ENCODE results near the gene GUCY1B1. TPM values are rescaled to one million over a fixed set of nuclear protein-coding genes. Genes with fewer than 3 reads are reported as not detected.

Gene GUCY1B1
- polyA plus RNA-seq, 3 donors, result 0.60 to 0.89 (median 0.72) TPM

GRCh38 chr4:155837203-155837796 is 78.5 kb downstream of the GUCY1B1 start:
- Mint-ChIP-seq H3K4me1 (no peaks in the 10 kb centered on the region), H3K36me3 (no peaks in the 10 kb centered on the region), H3K27ac (no peak overlapping the region), H3K27me3 (ENCODE audit: low read depth in 3 of 3) (peaks cover 0 to 2% (median 0%) of the 10 kb centered on the region in 3 donors), H3K4me3 (no peak overlapping the region), H3K9me3 (peaks cover 0 to 2% (median 0%) of the 10 kb centered on the region in 7 donors)
- no peaks in the 10 kb centered on the region for H3K36me3 ChIP-seq (replicated peaks in 1 of 2; ENCODE audit: control insufficient read depth in 1 of 2, insufficient read depth in 2 of 2, low read length in 2 of 2)
- no peak for TF ChIP-seq CTCF (IDR thresholded peaks at IDR 0.05)
- no peak overlapping the region for H3K27ac ChIP-seq (ENCODE audit: low read depth in 1 of 2, low read length in 2 of 2)
- no peak overlapping the region for H2AFZ ChIP-seq (ENCODE audit: insufficient read depth, low read depth, low read length, poor library complexity, severe bottlenecking)
- H3K4me1 ChIP-seq (ENCODE audit: control insufficient read depth in 1 of 2, insufficient read depth in 2 of 2, low read length in 2 of 2), result no peaks in the 10 kb centered on the region
- H3K9ac ChIP-seq (ENCODE audit: insufficient read depth, low read length, poor library complexity, severe bottlenecking), result no peak overlapping the region
- H3K4me3 ChIP-seq (replicated peaks in 1 of 3; ENCODE audit: low read depth in 2 of 3, low read length in 3 of 3), result no peak overlapping the region
- H3K4me2 ChIP-seq (replicated peaks; ENCODE audit: extremely low read depth, low read length, poor library complexity, severe bottlenecking), result no peak overlapping the region
- no peak for DNase-seq
- H3K27me3 ChIP-seq (ENCODE audit: control insufficient read depth in 2 of 2, insufficient read depth in 2 of 2, low read length in 2 of 2), result no peaks in the 10 kb centered on the region
- WGBS (ENCODE audit: insufficient coverage), result 70% methylated on average over 1 of the region's 1 CpG
- H3K79me2 ChIP-seq (ENCODE audit: insufficient read depth, low read length), result no peaks in the 10 kb centered on the region
- no peaks in the 10 kb centered on the region for H3K9me3 ChIP-seq (replicated peaks in 1 of 2; ENCODE audit: control insufficient read depth in 1 of 2, insufficient read depth in 1 of 2, low read length in 2 of 2)
- intact Hi-C loops (cut with micrococcal nuclease), result no loop called here
- no peaks in the 10 kb centered on the region for H4K20me1 ChIP-seq (ENCODE audit: insufficient read depth, low read length)

GRCh38 chr4:155842080-155842479 is 83.3 kb downstream of the GUCY1B1 start:
- DNase-seq, result no peak
- Mint-ChIP-seq H3K4me1 (peaks cover 2% of the 10 kb centered on the region), H3K4me3 (no peak overlapping the region), H3K27me3 (ENCODE audit: low read depth in 3 of 3) (peaks cover 0 to 2% (median 0%) of the 10 kb centered on the region in 3 donors), H3K9me3 (peaks cover 0 to 3% (median 0%) of the 10 kb centered on the region in 7 donors), H3K36me3 (no peaks in the 10 kb centered on the region), H3K27ac (no peak overlapping the region)
- Histone ChIP-seq H3K79me2 (ENCODE audit: insufficient read depth, low read length) (no peaks in the 10 kb centered on the region), H3K4me3 (replicated peaks in 1 of 3; ENCODE audit: low read depth in 2 of 3, low read length in 3 of 3) (no peak overlapping the region), H3K36me3 (replicated peaks in 1 of 2; ENCODE audit: control insufficient read depth in 1 of 2, insufficient read depth in 2 of 2, low read length in 2 of 2) (no peaks in the 10 kb centered on the region), H3K27ac (ENCODE audit: low read depth in 1 of 2, low read length in 2 of 2) (no peak overlapping the region), H3K4me1 (ENCODE audit: control insufficient read depth in 1 of 2, insufficient read depth in 2 of 2, low read length in 2 of 2) (no peaks in the 10 kb centered on the region), H2AFZ (ENCODE audit: insufficient read depth, low read depth, low read length, poor library complexity, severe bottlenecking) (no peak overlapping the region), H3K27me3 (ENCODE audit: control insufficient read depth in 2 of 2, insufficient read depth in 2 of 2, low read length in 2 of 2) (no peaks in the 10 kb centered on the region), H3K9me3 (replicated peaks in 1 of 2; ENCODE audit: control insufficient read depth in 1 of 2, insufficient read depth in 1 of 2, low read length in 2 of 2) (no peaks in the 10 kb centered on the region), H3K9ac (ENCODE audit: insufficient read depth, low read length, poor library complexity, severe bottlenecking) (no peak overlapping the region), H3K4me2 (replicated peaks; ENCODE audit: extremely low read depth, low read length, poor library complexity, severe bottlenecking) (no peak overlapping the region), H4K20me1 (ENCODE audit: insufficient read depth, low read length) (no peaks in the 10 kb centered on the region)
- intact Hi-C loops (cut with micrococcal nuclease), result no loop called here
- TF ChIP-seq CTCF (IDR thresholded peaks at IDR 0.05), result no peak

Data from CD14-positive monocyte (primary cell).